GM13977 (cell line): ENCODE data around the gene IRF2BP2.

ENCODE experiments used
- DNase-seq: peaks from one replicate; pipeline ENCODE4 v3.0.0; 2012; ENCODE audit warnings: low spot score
- in situ Hi-C: fragments of 300-500 bp; cut with MboI; formaldehyde crosslinking; loops from one replicate; pipeline ENCODE4 v1.12.0; 2022; ENCODE audit warnings: low sequenced_read_pairs, low pct_unique_long_range_greater_than_20kb, mixed read lengths, inconsistent platforms; ENCODE audit not compliant: unreplicated experiment
- TF ChIP-seq, protein P1 (sequence below): IDR thresholded peaks from 2 replicates; pipeline ENCODE4 v1.5.1; 2012; ENCODE audit warnings: mild to moderate bottlenecking, control low read depth; ENCODE audit not compliant: insufficient read depth; ENCODE audit errors: extremely low read depth, missing control alignments

Gene IRF2BP2

DNA sequence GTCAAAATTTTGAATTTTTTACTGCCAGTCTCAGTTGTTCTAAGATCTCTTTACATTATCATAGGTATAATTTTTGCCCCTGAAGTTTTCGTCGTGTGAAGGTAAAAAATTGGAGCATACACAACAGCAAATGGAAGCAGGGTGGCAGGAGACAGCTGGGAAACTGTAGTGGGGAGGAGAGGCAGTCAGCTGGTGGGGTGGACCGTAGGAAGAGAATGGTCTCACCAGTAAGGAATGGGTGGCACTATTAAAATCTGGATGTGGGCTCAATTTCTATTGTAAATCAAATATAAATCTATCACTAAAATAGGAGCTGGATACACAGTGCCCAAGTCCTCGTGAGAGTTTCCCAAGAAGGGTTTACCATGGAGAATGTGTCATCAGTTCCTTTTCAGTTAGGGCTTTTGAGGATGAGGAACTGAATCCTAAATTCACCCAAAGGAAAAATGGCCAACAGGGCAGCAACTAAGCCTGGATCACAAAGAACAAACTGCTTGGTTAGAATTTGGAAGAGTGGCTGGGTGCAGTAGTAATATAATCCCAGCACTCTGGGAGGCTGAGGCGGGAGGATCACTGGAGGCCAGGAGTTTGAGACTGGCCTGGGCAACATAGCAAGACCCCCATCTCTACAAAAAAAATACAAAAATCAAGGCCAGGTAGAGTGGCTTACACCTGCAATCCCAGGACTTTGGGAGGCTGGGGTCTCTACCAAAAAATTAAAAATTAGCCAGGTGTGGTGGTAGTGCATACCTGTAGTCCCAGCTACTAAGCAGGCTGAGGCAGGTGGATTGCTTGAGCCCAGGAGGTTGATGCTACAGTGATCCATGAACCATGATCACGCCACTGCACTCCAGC is 10.5 kb upstream of the IRF2BP2 start:
- no peak for DNase-seq
- in situ Hi-C loops: no loop called here

DNA sequence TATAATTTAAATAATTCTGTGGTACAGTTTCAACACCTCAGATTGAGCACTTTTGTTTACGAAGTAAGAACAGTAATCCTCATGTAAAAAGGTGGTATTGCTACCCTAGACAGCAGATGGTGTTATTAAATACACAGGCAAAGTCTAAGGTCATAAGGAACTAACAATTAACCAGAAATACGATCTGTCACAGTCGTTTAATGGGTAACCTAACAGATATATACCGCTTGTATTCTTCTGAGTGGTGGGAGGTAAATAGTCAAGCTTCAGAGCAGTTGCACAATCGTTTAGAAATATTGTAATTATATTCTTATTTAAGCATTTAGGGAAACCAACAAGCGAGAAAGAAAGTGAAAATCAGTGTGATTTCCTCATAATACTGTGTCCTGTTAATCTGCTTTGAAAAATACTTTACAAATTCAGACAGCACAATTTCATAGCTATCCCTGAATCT is 9.8 kb upstream of the IRF2BP2 start:
- in situ Hi-C loops: loop anchor here (10.0 kb wide), 1 partner anchor 215 kb away; no protein-coding TSS in a partner anchor
- no peak for DNase-seq
- TF ChIP-seq, protein P1, sequence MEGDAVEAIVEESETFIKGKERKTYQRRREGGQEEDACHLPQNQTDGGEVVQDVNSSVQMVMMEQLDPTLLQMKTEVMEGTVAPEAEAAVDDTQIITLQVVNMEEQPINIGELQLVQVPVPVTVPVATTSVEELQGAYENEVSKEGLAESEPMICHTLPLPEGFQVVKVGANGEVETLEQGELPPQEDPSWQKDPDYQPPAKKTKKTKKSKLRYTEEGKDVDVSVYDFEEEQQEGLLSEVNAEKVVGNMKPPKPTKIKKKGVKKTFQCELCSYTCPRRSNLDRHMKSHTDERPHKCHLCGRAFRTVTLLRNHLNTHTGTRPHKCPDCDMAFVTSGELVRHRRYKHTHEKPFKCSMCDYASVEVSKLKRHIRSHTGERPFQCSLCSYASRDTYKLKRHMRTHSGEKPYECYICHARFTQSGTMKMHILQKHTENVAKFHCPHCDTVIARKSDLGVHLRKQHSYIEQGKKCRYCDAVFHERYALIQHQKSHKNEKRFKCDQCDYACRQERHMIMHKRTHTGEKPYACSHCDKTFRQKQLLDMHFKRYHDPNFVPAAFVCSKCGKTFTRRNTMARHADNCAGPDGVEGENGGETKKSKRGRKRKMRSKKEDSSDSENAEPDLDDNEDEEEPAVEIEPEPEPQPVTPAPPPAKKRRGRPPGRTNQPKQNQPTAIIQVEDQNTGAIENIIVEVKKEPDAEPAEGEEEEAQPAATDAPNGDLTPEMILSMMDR: no peak

More for the DNA sequence above, 10.5 kb upstream of the IRF2BP2 start:
- TF ChIP-seq, protein P1: no peak

DNA sequence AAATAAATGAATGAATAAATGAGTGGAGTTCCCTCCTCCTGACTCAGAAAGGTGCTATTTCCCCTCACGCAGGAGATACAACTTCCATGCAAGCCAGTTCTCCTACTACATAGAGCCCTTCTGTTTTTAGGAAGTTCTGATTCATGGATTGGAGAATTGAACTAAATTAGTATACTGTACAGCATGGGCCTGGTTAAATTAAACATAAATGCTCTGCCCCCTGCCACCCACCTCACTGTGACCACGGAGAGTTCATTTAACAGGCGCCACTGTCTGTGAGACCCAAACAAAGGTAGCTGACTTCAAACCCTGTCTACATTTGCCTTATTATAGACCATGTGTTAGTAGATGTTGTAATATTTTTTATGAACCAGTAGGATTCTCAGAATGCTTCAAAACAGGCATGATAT is 9.1 kb upstream of the IRF2BP2 start:
- DNase-seq: no peak
- in situ Hi-C loops: loop anchor here (10.0 kb wide), 1 partner anchor 216 kb away; no protein-coding TSS in a partner anchor
- TF ChIP-seq, protein P1: no peak

DNA sequence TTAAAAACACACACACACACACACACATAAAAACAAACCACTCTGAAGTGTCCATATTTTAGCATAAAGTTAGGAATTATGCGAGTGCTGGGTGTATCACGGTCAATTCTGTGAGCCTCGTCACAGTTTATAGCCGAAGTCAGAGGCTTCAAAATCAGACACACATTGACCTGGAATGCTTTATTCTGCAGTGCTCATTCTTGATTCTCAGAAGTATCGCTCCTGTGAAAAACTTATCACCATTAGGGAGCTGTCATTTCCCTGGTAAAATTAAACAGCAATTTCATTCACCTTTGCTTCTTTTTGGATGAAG is 8.7 kb upstream of the IRF2BP2 start:
- DNase-seq: no peak
- TF ChIP-seq, protein P1: no peak
- in situ Hi-C loops: loop anchor here (10.0 kb wide), 1 partner anchor 216 kb away; no protein-coding TSS in a partner anchor

DNA sequence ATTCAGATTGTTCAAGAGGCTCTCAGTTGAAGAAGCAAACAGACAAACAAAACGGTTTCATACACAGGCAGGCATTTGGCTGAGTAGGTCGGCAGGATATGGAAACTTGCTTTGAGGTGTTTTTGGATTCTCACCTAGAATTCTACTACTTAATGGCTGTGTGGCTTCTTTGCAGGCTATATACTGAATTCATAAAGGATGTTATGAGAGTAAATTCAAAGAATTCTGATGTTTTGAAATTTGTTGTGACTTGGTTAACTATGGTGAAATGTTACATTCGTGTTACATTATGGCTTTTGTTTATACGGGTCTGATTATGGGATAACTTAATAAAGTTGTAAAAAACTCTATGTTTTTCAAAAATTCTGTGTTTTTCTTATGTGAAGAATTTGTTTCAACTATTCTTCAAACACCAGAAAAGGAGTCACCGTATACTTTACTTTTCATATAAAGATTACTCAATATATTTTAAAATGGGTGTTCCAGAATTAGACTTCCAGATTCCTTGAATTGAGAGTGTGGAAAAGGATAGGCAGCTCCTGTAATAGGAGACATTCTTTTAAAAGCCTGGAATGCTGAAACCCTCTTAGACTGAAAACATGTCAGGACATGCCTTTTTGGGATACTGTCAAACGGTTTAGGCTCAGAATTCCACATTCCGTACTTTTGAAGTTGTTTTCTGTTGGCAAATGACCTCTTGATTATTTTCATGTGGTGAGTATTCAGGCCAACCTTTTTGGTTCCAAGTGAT is 8.2 kb upstream of the IRF2BP2 start:
- no peak for DNase-seq
- in situ Hi-C loops: loop anchor here (10.0 kb wide), 1 partner anchor 217 kb away; no protein-coding TSS in a partner anchor
- TF ChIP-seq, protein P1: no peak

DNA sequence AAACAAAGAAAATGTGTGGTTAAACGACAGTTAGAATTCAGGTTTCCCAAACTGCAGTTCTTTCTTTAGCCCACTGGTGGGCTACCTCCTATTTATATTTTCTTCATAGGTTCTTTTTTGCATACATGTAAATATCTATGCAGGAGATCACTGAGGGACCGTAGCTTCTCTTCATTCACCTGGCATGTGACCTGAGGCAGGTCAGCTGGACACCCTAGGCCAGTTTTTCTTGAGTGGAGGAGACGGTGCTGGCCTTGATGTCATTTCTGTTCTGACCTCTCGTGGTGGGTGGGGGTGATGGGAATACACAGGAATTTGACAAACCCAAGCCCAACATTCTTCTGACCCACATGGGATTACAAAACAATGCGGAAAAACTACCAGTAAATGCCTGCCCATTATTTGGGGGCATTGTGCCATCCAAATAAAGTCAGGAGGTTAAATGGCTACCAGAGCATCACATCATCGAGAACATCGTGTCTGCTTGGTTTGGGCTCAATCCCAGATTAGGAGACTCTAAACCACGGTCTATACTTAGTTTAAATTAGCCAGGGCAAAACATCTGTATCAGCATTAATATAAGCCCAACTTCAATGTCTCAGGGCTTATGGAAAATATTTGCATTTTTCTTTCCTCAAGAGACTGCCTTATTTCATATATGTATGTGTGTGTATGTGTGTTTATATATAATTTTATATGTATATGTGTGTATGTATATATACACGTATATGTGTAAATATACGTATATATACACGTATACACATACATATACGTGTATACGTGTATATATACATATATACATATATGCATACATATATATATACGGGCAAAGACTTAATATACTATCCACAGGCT is 7.4 kb upstream of the IRF2BP2 start:
- in situ Hi-C loops: loop anchor here (10.0 kb wide), 1 partner anchor 217 kb away; no protein-coding TSS in a partner anchor

More for the DNA sequence above, 7.4 kb upstream of the IRF2BP2 start:
- no peak for DNase-seq
- TF ChIP-seq, protein P1: peak; percentile 27
